ENCODE data around the gene FXYD6.

DNA sequence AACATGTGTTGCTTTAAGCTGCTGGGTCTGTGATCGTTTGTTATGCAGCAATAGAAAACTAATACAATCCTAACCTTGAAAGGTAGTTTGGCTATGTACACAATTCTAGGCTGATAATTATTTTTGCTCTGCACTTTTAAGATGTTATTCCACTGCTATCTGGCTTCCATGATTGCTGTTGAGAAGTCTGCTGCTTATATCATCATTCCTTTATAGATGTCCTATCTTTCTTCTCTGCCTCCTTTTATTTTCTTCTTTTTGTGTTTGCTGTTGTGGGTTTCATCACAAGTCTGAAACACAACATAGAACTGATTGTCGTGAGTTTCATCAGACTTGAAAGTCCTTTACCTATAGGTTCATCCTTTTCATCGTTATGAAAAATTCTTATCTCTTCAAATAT is 24.1 kb downstream of the FXYD6 start:
- no peak for TF ChIP-seq EZH2 (IDR thresholded peaks at IDR 0.05; ENCODE audit: insufficient read depth, low read length)
- TF ChIP-seq CTCF (IDR thresholded peaks at IDR 0.05; ENCODE audit: insufficient read depth, low read depth, low read length): no peak
